Breast epithelium (tissue), 3 donors: ENCODE measurements around the gene RNF220.

Source experiments
- CTCF ChIP-seq, 3 donors: fragments of 450-650 bp; IDR thresholded peaks; one replicate each; pipeline ENCODE4 v1.5.1; 2016 to 2017; ENCODE audit warnings: antibody characterized with exemption in 3 of 3, mild to moderate bottlenecking in 3 of 3, moderate library complexity in 3 of 3
- POLR2A ChIP-seq: fragments of 450-650 bp; IDR thresholded peaks from one replicate; pipeline ENCODE4 v1.6.1; 2016; ENCODE audit warnings: antibody characterized with exemption, mild to moderate bottlenecking, moderate library complexity

GRCh38 chr1:44653107-44653964 lies 248.3 kb downstream of the RNF220 start:
- TF ChIP-seq CTCF (IDR thresholded peaks at IDR 0.05) (no peak), POLR2A (no peak)
